ENCODE results near the gene SMPD3. TPM values are rescaled to one million over a fixed set of nuclear protein-coding genes. Genes with fewer than 3 reads are reported as not detected.

SMPD3 gene
- total and polyA plus RNA-seq, 2 of the 8 experiments (the other 6 are each of a cell fraction or from before 2014, with no cell fraction given), result 0.39 to 1.3 TPM

DNA sequence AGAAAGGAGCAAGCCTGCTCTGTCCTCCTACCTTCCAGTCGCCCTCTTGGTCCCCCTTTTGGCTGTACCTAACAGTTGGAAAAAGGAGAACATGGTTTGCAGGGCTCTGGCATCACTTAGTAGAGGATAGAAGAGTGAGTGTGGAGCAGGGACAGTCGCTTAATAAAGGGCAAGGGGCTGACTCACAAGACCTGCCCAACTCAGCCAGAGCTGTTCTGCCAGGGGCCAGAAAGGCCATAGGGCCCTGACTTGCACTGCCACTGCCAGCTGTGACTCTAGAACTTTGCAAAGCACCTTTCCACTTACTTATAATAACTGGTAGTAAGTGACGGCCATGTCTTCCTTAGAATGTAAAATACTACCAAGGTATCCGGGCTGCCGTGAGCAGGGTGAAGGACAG, 124.0 kb downstream of the SMPD3 start:
- Histone ChIP-seq H3K79me1 (ENCODE audit: low read depth, low read length) (no peaks in the 10 kb centered on the region; the same call in 1 of the 2 replicates), H2BK20ac (ENCODE audit: low read length) (no peak overlapping the region), H3K4me2 (ENCODE audit: insufficient read depth in 1 of 2, low read depth in 2 of 2, low read length in 2 of 2) (no peak overlapping the region), H2BK12ac (ENCODE audit: low read depth, low read length) (no peak overlapping the region), H3K4me3 (ENCODE audit: extremely low read depth in 1 of 4, insufficient read depth in 2 of 4, low read depth in 3 of 4, low read length in 4 of 4) (no peak overlapping the region), H2BK15ac (ENCODE audit: low read length) (no peak overlapping the region), H3K27ac (ENCODE audit: low read depth, low read length) (no peak overlapping the region), H3K79me2 (ENCODE audit: control insufficient read depth in 1 of 2, insufficient read depth in 2 of 2, low read length in 2 of 2) (no peaks in the 10 kb centered on the region), H4K20me1 (replicated peaks in 1 of 2; ENCODE audit: control insufficient read depth in 1 of 2, insufficient read depth in 2 of 2, low read length in 2 of 2) (peaks cover 0 to 6% of the 10 kb centered on the region in 2 experiments), H3K27me3 (replicated peaks in 1 of 4; ENCODE audit: control insufficient read depth in 3 of 4, extremely low read depth in 1 of 4, insufficient read depth in 3 of 4, low read length in 3 of 4) (no peaks in the 10 kb centered on the region), H3K56ac (replicated peaks; ENCODE audit: insufficient read length, low read depth, low read length) (no peak overlapping the region), H2BK5ac (ENCODE audit: low read depth, low read length) (no peak overlapping the region), H3K23ac (ENCODE audit: insufficient read length) (no peak overlapping the region), H3K36me3 (ENCODE audit: control insufficient read depth in 2 of 4, insufficient read depth in 4 of 4, low read length in 3 of 4) (peaks cover 2 to 26% (median 10%) of the 10 kb centered on the region in 4 experiments; a peak in 5 of 8 replicates), H2AFZ (ENCODE audit: low read length) (no peak overlapping the region), H2BK120ac (replicated peaks; ENCODE audit: low read depth, low read length) (no peak overlapping the region), H3K4ac (replicated peaks; ENCODE audit: insufficient read length, low read depth, low read length) (no peak overlapping the region), H3K18ac (ENCODE audit: extremely low read depth, low read length) (no peak overlapping the region), H2AK5ac (ENCODE audit: low read depth, low read length) (no peak overlapping the region), H3K4me1 (replicated peaks in 1 of 4; ENCODE audit: control insufficient read depth in 3 of 4, insufficient read depth in 4 of 4, low read length in 3 of 4) (peaks cover 0 to 4% (median 1%) of the 10 kb centered on the region in 4 experiments; a peak in 2 of 7 replicates), H4K91ac (replicated peaks; ENCODE audit: insufficient read length, low read length) (no peak overlapping the region), H3K9me3 (ENCODE audit: insufficient read depth in 2 of 2, low read depth in 1 of 2, low read length in 1 of 2) (no peaks in the 10 kb centered on the region), H3K14ac (ENCODE audit: insufficient read length) (no peak overlapping the region), H3K9ac (replicated peaks in 1 of 4; ENCODE audit: extremely low read depth in 1 of 4, low read depth in 3 of 4, low read length in 3 of 4) (no peak overlapping the region), H3K23me2 (ENCODE audit: low read depth, low read length) (no peaks in the 10 kb centered on the region), H4K8ac (ENCODE audit: extremely low read depth, insufficient read depth, low read length) (no peak overlapping the region), H4K5ac (ENCODE audit: insufficient read length, low read depth, low read length) (no peak overlapping the region)
- FAIRE-seq (no peak), DNase-seq (ENCODE audit: low read depth in 1 of 2, low spot score in 2 of 2) (no peak)
- CTCF ChIA-PET (ENCODE audit: partially characterized antibody), result interaction anchor here (1.0 to 16.2 kb wide), 4 partner anchors 13 to 63 kb away, joined by 3 to 221 read pairs (median 6); partner anchors contain the start of genes PRMT7, SLC7A6 and SLC7A6OS
- POLR2A ChIA-PET (ENCODE audit: partially characterized antibody), result interaction anchor here (0.8 to 8.7 kb wide), 2 partner anchors 13 to 15 kb away, joined by 3 to 44 read pairs; partner anchors contain the start of genes PRMT7 and SLC7A6OS
- 87% methylated on average over 5 of the region's 5 CpGs; no CpG with 5 or more reads in 1 of the 2 experiments for WGBS, 2 experiments (ENCODE audit: extremely low coverage in 1 of 2, insufficient coverage in 1 of 2, insufficient read length in 1 of 2, insufficient replicate concordance in 2 of 2, low coverage in 1 of 2, low lambda C conversion rate in 2 of 2, missing lambda C conversion rate in 1 of 2)
- TF ChIP-seq, protein P1, sequence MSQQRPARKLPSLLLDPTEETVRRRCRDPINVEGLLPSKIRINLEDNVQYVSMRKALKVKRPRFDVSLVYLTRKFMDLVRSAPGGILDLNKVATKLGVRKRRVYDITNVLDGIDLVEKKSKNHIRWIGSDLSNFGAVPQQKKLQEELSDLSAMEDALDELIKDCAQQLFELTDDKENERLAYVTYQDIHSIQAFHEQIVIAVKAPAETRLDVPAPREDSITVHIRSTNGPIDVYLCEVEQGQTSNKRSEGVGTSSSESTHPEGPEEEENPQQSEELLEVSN (IDR thresholded peaks at IDR 0.05), result no peak
- TF ChIP-seq SIX5 (IDR thresholded peaks at IDR 0.05; ENCODE audit: low read depth, low read length) (no peak), POLR2AphosphoS5 (IDR thresholded peaks at IDR 0.05; ENCODE audit: low read depth, low read length) (no peak), RNF2 (IDR thresholded peaks at IDR 0.05; ENCODE audit: borderline replicate concordance, low read depth, low read length, missing control alignments, poor library complexity, severe bottlenecking) (no peak), BCL11A (IDR thresholded peaks at IDR 0.05; ENCODE audit: low read depth in 2 of 2, low read length in 2 of 2) (no peak), CEBPB (IDR thresholded peaks at IDR 0.05; ENCODE audit: low read depth, low read length) (no peak), JUND (IDR thresholded peaks at IDR 0.05; ENCODE audit: low read length) (no peak), KDM4A (IDR thresholded peaks at IDR 0.05; ENCODE audit: low read depth, low read length, severe bottlenecking) (no peak), YY1 (IDR thresholded peaks at IDR 0.05; ENCODE audit: low read depth, low read length) (no peak), SP4 (IDR thresholded peaks at IDR 0.05; ENCODE audit: low read length) (no peak), SP1 (IDR thresholded peaks at IDR 0.05; ENCODE audit: low read depth, low read length) (no peak), CREB1 (IDR thresholded peaks at IDR 0.05) (no peak)
- TF ChIP-seq, protein P2, sequence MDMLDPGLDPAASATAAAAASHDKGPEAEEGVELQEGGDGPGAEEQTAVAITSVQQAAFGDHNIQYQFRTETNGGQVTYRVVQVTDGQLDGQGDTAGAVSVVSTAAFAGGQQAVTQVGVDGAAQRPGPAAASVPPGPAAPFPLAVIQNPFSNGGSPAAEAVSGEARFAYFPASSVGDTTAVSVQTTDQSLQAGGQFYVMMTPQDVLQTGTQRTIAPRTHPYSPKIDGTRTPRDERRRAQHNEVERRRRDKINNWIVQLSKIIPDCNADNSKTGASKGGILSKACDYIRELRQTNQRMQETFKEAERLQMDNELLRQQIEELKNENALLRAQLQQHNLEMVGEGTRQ (IDR thresholded peaks at IDR 0.05; ENCODE audit: low read length), result no peak
